HG03439 (cell line): Measurements from ENCODE around the gene BRICD5.

Experiments used
- ATAC-seq: cut with Tn5 transposase; IDR thresholded peaks from one replicate; pipeline ENCODE4 v1.9.1; 2021; ENCODE audit warnings: mild to moderate bottlenecking, moderate library complexity; ENCODE audit not compliant: unreplicated experiment

Gene BRICD5

DNA sequence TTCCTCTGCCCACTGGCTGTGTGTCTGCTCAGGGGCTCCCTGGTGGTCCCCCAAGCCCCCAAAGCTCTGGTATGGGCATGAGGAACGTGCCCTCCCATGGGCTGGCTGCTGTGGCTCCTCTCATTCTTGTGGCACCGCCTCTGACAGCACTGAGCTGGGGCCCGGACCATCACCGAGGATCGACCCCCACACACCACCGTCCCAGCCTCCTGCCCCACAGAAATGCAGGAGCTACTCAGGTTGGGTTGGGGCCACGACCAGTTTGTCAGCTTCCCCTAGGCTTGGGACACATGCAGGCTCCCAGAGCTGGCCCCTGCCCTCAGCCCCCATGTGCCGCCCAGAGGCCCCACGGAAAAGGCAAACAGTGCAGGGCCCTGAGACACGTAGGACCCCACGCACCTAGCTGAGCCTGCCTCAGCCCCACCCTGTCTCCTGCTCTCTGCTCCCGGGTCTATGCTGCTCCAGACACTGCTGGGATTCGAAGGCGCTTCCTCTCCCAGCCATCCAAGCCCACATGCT lies 11.0 kb downstream of the BRICD5 start:
- ATAC-seq: no peak

DNA sequence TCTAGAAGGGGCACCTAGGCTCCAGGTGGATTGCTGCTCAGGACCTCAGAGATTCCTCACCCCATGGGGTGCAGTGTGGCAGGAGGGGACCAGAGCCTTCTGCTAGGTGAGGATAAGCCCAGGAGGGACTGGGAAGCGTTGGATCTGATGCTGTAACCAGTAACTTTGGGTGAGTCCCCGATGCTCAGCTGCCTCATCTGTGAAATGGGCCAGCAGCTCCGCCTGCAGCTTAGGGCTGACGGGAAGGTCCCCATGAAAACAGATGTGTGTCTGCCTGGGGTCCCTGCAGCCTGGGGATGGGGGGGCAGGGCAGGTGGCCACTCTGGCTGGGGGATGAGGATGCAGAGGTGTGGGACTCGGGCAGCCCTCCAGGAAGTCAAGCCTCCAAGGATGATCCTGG lies 11.6 kb downstream of the BRICD5 start:
- ATAC-seq: no peak

DNA sequence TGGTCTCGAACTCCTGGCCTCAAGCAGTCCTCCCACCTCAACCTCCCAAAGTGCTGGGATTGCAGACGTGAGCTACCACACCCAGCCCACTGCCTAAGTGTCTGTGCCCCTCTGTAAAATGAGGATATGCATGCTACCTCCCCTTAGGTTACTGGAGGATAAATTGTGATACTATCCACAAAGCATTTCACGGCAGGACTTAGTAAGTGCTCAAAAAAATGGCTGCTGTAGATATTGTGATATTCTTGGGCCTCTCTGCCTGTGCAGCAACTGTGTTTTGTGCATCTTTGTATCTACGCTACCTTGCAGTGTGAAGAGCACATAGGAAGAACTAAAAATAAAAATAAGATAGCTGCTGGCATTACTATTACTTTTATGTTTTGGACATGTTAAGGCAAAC lies 12.4 kb downstream of the BRICD5 start:
- ATAC-seq: no peak

DNA sequence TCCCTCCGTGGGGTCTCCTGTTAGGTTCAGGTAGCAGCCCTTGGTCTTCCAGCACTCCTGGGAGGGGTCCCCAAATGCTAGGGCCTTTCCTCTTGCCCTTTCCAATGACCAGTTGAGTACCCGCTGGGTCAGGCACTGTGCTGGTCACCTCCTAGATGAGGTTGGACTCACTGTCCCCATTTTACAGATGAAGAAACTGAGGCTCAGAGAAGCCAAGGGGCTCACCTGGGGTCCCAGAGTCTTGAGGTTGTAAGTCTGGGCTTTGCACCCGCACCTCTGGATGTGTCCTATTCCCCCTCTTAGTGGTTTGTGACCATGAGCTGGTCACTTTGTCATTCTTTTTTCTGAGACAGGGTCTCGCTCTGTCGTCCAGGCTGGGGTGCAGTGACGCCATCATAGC lies 12.9 kb downstream of the BRICD5 start:
- ATAC-seq: no peak

DNA sequence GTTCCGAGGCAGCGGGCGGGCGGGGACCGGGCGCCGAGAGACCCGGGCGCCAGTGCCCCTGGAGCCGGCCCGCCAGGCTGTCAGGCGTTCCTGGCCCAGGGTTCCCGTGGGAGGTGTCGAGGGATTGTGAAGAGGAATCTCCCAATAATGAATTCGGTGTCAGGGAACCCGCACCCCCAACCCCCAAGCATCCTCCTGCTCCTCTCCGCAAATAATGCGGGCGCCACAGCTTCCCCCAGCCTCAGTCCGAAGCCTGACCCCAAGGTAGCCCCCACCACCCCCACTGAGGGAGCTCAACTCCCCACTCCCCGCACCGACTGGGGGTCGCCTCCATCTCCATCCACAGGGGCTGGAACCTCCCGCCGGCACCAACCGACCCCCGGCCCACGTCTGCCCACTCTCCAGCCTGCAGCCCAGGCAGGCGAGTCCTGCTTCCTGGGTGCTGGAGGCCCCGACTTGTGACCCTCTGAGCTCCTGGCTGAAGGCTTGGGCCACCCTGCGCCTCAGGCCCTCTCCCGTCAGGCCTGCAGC lies 13.6 kb downstream of the BRICD5 start:
- no peak for ATAC-seq

DNA sequence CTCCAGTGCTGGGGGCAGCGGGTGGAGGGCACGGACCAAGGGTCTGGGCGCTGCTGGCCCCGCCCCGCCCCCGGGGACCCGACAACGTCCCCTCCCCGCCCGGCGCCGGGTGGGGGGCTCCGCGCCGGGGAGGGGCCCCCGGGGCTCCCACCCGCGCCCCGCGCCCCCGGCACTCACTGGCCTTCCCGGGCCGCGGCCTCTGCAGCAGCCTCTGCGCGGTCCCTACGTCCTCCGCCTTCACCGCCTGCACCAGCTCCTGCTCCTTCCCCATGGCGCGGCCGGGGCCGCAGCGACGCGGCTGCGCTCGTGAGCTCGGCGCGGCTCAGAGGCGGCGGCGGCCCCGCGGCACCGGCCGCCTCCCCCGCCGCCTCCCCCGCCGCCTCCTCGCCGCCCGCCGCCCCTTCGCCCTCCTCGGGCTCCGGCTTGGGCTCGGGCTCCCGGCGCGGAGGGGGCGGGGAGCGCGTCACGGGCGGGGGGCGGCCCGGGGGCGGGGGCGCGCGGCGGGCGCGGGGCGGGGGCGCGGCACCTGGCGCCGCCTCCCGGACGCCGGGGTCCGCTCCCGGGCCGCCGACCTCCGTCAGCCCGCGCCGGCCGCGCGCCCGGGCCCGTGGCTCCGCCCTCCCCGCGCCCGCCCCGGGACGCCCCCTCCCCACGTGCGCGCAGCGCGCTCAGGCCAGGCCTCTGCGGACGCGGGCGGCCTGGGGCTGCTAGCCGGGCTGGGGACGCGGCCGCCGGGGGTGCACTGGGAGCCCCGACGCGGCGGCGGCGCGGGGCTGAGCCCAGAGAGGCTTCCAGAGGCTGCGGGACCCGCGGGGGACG lies 14.3 kb downstream of the BRICD5 start, which contains the start of gene CASKIN1:
Gene CASKIN1, minus strand, starts transcription at position 444 of the 819 bp plus-strand sequence. Its CDS starts 173 bp downstream, at position 271.
- no peak for ATAC-seq

DNA sequence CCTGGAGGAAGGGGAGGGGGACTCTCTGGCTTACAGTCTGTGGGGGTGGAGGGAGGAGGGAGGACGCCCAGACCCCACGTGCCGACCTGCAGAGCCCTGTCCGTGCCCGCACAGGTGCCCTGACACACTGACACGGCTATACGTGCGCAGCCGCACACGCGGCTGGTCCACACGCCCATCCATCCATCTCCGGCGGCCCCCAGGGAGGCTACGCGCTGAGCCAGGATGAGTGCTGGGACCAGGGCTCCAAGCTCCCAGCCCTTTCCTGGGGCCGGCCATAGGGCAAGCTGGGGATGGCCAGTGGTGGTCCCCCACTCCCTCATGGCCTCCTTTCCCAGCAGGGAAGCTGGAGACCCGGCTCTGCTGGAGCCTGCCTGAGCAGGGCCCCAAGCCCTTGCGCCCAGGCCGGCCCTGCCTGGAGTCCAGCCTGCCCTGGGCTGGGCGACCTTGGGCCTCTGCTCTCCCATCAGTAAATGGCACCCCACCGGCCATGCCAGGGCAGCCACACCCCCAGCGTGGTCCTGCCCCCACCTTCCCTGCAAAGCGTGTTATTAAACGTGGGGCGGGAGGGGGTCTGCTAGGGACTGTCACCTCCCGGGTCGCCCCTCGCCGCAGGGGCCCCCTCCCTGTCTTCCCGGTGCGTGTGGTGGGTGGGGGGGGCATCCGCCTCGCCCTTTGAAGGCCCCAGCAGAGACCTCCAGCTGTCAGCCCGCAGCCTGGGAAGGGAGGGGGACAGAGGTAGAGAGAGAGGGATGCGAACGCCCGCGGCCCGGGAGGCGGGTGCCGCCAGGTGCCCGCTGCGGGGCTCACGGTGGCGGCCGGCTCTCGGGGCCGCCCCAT lies 15.1 kb downstream of the BRICD5 start:
- ATAC-seq: no peak

DNA sequence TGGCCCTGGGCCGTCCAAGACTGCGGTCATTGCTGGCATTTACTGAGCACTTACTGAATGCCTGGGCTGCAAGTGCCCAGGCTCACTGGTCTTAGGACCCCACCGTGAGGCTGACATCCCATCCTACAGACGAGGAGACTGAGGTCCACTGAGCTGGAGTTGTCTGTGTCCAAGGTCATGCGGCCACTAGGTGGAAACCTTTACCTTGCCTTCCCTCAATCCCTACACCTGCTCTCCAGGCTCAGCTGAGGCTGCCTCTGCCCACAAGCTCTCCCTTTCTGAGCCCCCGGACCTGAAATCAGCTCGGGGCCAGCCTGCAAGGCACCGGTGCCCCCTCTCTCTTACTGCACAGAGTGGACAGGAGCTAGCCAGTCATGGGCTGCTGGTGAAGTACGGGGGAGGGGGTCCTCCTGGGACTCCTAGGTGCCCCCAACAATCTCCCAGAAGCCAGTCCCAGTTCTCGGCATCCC lies 15.8 kb downstream of the BRICD5 start:
- ATAC-seq: no peak

DNA sequence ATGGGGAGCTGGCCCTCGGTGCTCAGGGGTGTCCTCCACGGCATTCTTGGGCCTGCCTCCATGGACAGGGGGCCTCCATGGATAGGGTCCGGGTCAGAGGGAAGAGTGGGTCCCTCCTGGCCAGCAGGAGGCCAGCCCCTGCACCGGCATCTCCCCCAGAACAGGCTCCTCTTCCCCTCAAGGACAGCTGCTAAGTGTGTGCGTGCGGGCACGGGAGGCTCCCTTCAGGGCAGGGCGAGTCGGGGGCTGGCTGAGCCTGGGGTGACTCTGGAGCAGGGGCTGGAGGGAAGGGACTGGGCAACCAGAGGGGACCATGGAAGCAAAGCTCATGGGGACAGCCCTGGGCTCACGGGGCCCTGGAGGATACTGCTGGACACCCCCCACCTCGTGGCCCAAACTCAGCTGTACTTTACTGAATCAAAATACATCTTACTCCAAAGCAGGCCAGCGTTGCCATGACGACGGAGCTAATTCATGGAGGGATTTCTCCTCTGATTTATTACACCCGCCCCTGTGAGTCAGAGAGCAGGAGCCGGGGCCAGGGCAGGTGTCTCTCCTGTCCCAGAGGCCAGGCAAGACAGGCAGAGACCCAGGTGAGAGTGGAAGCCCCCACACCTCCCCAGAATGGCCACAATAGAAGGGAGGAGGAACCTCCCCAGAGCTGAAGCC lies 16.4 kb downstream of the BRICD5 start:
- no peak for ATAC-seq

DNA sequence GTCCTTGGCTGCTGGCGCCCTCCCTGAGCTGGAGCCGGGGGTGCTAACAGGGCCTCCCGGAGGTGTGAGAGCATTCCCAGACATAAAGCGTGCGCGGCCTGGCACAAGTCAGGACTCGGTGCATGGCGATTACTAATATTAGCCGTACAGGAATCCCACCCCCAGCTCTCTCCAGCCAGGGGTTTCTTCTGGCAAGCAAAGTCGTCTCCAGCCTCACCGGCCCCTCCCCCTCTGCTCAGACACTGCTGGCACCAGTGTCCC lies 19.3 kb downstream of the BRICD5 start:
- ATAC-seq: no peak

DNA sequence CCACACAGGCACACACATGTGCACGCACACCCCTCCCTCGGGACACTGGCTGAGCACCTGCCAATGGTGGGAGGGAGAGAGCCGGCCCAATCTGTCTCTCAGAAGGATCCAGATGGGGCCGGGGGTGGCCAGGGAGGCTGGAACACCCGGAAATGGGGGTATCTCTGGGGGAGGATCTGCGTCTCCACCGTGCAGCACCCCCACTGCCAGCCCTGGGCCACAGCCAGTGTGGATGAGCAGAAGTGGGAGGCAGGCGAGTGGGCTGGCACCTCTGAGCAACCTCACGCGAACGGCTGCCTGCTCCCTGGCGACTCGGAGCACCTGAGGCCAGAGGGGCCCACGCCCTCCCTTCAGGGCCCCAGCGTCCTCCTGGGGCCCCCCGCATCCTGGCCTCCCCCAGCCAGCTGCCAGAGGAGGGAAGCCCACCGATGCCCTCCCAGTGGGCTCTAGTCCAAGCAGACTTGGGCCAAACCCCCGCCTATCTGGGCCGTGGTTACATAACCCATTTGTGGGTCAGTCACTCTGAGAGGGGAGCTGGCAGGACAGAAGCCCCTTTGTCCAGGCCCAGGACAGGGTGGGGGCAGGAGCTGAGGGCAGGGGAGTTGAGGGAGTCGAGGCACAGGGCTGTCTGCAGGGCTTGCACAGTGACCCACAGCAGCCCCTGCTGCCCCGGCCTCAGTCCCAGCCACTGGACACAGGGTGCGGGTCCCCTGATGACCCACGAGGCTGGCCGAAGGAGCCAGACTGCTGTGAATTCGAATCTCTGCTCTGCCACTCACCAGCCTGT lies 19.8 kb downstream of the BRICD5 start:
- no peak for ATAC-seq

DNA sequence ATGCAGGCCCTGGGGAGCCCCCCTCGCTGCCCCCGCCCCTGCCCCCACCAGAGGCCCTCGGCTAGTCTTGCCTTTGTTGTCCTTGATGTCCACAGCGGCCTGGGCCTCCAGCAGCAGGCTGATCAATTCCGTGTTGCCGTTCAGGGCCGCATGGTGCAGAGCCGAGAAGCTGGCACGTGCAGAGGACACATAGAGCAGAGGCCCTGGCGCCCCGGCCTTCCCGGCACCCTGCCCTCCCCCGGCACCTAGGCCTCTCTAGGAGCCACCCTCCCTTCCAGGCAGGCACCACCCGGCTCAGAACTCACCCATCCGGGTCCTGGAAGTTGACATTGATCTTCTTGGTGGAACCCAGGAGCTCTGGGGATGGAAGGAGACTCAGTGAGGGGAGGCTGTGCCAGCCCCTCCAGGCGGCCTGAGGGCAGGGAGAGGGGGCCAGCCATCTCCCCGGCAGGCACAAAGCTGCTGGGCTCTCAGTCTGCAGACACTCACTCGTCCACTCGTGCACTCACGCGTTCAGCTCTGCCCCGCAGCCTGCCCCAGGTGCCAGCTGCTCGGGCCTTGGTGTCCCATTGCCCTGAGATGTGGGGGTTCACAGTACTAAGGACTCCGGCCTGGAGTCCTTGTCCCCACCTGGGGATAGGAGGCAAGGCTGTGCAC lies 20.5 kb downstream of the BRICD5 start:
- no peak for ATAC-seq

DNA sequence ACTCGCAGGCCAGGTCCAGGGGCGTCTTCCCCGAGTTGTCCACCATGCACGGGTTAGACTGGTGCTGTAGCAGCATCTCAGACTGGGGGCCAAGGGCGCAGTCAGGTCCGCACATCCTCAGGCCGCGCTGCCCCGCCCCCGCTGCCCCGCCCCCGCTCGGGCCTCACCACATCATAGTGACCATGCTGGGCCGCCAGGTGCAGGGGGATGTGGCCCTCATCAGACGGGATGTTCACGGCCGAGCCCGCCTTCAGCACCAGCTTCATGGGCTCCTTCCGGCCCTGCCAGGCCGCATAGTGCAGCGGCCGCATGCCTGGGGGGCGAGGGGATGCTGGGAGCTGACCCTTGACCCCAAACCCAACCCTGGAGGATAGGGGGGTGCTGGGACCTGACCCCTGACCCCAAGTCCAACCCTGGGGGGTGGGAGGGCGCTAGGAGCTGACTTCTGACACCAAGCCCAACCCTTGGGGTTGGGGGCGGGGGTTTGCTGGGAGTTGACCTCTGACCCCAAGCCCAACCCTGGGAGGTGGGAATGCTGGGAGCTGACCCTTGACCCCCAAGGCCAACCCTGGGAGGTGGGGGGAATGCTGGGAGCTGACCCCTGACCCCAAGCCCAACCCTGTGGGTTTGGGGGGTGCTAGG lies 21.3 kb downstream of the BRICD5 start:
- ATAC-seq: no peak

DNA sequence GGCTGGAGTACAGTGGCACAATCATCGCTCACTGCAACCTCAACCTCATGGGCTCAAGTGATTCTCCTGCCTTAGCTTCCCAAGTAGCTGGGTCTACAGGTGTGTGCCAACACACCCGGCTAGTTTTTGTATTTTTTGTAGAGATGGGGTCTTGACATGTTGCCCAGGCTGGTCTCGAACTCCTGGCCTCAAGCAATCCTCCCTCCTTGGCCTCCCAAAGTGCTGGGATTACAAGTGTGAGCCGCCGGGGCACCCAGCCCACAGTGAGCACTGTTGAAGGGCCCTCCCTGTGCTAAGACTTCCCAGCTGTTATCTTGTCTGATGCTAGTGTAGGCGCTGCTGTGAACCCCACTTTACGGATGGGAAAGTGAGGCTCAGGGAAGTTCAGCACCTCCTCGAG lies 22.3 kb downstream of the BRICD5 start:
- ATAC-seq: no peak

DNA sequence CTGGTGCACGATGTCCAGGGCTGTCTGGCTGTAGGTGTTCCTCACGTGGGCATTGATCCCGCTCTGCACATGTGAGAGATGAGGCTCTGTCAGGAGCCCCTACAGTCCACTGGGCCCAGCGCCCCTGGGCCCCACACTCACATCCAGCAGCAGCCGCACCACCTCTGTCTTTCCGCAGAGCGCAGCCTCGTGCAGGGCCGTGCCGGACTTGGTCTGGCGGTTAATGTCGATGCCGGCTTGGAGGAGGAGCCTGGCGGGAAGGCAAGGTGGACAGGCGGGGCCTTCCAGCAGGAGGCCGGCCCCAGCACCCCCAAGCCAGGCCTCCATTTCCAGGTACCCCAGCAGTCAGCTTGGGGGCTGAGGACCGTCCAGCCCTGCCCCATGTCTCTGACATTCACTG lies 23.5 kb downstream of the BRICD5 start:
- ATAC-seq: no peak

DNA sequence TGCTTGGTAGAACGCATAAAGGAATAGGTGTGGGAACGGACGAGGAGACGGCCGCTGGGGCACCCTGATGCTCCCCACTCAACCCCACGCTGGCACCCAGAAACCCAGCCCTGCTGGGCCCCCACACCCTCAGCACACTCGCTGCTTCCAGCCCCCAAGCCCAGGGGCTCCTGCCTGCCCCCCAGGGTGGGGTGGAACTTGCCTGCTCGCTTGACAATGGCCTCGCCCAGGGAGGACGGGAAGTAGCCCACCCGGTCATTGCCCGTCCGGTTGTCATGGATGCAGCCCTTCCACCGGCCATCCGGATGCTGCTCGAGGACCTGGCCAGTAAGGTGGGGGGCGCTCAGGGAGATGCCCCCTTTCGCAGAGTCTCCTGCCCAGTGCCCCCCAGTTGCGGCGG lies 24.2 kb downstream of the BRICD5 start:
- no peak for ATAC-seq

DNA sequence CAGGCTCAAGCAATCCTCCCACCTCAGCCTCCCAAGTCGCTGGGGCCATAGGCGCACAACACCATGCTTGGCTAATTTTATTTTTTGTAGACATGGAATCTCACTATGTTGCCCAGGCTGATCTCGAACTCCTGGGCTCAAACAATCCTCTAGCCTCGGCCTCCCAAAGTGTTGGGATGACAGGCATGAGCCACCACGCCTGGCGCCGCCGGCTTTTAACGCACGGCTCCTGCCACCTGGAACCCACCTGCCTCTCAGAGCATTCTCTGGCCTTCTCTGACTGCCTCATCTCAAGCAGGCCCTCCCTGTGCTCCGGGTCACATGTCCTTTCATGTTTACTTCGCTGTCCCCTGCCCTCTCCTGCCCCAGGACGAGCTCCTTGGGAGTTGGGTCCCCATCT lies 24.6 kb downstream of the BRICD5 start:
- ATAC-seq: no peak

DNA sequence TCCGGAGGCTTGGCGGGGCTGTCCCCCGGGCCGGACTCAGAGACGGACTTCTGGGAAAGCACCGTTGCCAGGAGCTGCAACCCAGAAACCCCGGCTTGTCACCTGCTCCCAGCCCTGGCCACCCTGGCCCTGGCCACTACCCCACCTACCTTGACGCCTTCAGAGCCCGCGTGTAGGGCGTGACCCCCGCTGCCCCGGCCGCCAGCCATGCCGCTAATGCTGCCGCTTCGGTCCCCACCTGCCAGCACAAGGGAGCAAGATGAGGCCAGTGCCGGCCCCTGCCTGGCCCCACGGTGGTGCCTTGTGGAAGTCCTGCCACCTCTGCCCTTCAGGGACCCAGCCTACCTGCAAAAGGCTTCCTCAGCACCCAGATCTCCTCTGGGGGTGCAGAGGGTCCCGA lies 25.7 kb downstream of the BRICD5 start:
- no peak for ATAC-seq

DNA sequence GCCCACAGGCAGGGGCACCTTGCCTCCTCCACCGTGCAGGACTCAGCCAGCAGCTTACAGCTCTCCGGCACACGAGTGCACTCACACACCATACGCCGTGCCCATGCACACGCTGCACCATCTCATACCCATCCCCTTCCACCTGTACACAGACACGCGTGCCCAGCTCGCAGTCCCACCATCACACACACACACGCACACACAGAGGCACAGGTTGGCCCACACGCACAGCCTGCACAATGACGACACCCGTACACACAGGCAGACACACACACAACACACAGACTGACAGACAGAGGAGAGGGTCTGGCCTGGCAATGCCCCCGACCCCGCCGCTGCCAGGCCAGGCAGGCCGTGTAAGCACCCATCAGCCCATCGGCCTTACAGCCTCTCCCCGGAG lies 26.3 kb downstream of the BRICD5 start:
- no peak for ATAC-seq
